ENCODE measurements around the gene NUCB1. TPM values are rescaled to one million over a fixed set of nuclear protein-coding genes. Genes with fewer than 3 reads are reported as not detected.

The NUCB1 gene
- total and polyA plus RNA-seq, 9 of the 15 experiments (the other 6 are each of a cell fraction or from before 2014, with no cell fraction given) = 3.1 to 153 (median 71.7) TPM

DNA sequence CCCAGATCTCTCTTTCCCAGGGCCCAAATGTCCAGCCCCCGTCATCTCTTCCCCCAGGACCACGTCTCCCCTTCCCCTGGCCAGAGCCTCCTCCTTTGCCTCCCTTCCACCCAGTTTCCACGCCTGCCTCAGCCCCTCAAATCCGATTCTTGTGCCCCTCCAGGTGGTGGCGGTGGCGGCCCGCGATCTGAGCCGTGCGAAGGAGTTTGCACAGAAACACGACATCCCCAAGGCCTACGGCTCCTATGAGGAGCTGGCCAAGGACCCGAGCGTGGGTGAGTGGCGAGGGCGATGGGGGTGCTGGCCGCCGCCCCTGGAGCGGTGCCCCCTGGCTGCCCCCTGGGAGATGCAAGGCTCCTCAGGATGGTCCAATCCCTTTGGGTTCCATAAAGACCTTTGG lies 34.7 kb downstream of the NUCB1 start (continued):
- TF ChIP-seq, protein P1, sequence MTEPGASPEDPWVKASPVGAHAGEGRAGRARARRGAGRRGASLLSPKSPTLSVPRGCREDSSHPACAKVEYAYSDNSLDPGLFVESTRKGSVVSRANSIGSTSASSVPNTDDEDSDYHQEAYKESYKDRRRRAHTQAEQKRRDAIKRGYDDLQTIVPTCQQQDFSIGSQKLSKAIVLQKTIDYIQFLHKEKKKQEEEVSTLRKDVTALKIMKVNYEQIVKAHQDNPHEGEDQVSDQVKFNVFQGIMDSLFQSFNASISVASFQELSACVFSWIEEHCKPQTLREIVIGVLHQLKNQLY (CRISPR knock-in tag; conservative IDR thresholded peaks at IDR 0.05) = no peak

DNA sequence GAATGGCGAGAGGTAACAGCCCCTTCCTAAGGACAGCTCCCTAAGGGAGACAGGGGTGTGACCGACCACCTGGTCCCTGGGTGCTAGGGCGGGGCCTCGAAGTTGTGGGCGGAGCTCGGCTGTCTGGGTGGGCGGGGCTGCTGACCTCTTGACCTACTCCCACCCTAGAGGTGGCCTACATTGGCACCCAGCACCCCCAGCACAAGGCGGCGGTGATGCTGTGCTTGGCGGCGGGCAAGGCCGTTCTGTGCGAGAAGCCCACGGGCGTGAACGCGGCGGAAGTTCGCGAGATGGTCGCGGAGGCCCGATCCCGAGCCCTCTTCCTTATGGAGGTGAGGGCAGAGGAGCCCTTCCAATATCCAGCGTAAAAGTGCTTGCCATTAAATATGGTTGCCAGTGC lies 35.8 kb downstream of the NUCB1 start:
- no peak overlapping the region for H3K4me3 ChIP-seq
- H3K79me2 ChIP-seq (ENCODE audit: control insufficient read depth, insufficient read depth, low read length) = no peaks in the 10 kb centered on the region; the same call in 2 of the 3 replicates
- no peak overlapping the region for H2AFZ ChIP-seq (ENCODE audit: low read depth, low read length)
- POLR2A ChIA-PET = interaction anchor here (0.9 to 1.6 kb wide), 3 partner anchors 11 to 440 kb away, joined by 3 to 4 read pairs (median 3); no protein-coding TSS in a partner anchor
- H3K4me1 ChIP-seq (replicated peaks in 1 of 2; ENCODE audit: control insufficient read depth in 2 of 2, insufficient read depth in 2 of 2, low read length in 2 of 2) = peaks cover 14 to 38% of the 10 kb centered on the region in 2 experiments; a peak in 4 of 5 replicates
- H3K9me3 ChIP-seq (replicated peaks; ENCODE audit: control insufficient read depth, insufficient read depth, low read depth, low read length) = no peaks in the 10 kb centered on the region
- no peak overlapping the region for H3K4me2 ChIP-seq (ENCODE audit: insufficient read depth, low read length)
- DNase-seq (ENCODE audit: extremely low read depth in 1 of 4, low spot score in 3 of 4) (peak in 1 of 4 experiments; percentile 48), FAIRE-seq (no peak), ATAC-seq (no peak)
- H4K20me1 ChIP-seq (replicated peaks; ENCODE audit: control insufficient read depth, insufficient read depth, low read length) = no peaks in the 10 kb centered on the region
- no peaks in the 10 kb centered on the region for H3K9me1 ChIP-seq (ENCODE audit: control insufficient read depth, insufficient read depth, low read length)
- in situ Hi-C loops (cut with MboI) = no loop called here
- TF ChIP-seq, protein P2, sequence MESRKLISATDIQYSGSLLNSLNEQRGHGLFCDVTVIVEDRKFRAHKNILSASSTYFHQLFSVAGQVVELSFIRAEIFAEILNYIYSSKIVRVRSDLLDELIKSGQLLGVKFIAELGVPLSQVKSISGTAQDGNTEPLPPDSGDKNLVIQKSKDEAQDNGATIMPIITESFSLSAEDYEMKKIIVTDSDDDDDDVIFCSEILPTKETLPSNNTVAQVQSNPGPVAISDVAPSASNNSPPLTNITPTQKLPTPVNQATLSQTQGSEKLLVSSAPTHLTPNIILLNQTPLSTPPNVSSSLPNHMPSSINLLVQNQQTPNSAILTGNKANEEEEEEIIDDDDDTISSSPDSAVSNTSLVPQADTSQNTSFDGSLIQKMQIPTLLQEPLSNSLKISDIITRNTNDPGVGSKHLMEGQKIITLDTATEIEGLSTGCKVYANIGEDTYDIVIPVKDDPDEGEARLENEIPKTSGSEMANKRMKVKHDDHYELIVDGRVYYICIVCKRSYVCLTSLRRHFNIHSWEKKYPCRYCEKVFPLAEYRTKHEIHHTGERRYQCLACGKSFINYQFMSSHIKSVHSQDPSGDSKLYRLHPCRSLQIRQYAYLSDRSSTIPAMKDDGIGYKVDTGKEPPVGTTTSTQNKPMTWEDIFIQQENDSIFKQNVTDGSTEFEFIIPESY (CRISPR knock-in tag; IDR thresholded peaks at IDR 0.05) = peak; percentile 83
- TF ChIP-seq, protein P3, sequence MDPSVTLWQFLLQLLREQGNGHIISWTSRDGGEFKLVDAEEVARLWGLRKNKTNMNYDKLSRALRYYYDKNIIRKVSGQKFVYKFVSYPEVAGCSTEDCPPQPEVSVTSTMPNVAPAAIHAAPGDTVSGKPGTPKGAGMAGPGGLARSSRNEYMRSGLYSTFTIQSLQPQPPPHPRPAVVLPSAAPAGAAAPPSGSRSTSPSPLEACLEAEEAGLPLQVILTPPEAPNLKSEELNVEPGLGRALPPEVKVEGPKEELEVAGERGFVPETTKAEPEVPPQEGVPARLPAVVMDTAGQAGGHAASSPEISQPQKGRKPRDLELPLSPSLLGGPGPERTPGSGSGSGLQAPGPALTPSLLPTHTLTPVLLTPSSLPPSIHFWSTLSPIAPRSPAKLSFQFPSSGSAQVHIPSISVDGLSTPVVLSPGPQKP (CRISPR knock-in tag; IDR thresholded peaks at IDR 0.05) = no peak
- TF ChIP-seq, protein P4, sequence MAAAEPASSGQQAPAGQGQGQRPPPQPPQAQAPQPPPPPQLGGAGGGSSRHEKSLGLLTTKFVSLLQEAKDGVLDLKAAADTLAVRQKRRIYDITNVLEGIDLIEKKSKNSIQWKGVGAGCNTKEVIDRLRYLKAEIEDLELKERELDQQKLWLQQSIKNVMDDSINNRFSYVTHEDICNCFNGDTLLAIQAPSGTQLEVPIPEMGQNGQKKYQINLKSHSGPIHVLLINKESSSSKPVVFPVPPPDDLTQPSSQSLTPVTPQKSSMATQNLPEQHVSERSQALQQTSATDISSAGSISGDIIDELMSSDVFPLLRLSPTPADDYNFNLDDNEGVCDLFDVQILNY (CRISPR knock-in tag; IDR thresholded peaks at IDR 0.05) = no peak
- TF ChIP-seq NONO (IDR thresholded peaks at IDR 0.05; ENCODE audit: low read depth in 2 of 2, low read length in 1 of 2) = no peak
- no peak overlapping the region for H3K27ac ChIP-seq (ENCODE audit: extremely low read depth, low read depth, low read length)
- no TSS peak for BruUV-seq (replicated peaks)
- WGBS (ENCODE audit: insufficient coverage, low coverage, missing lambda C conversion rate) = 98% methylated on average over 20 of the region's 25 CpGs
- no peaks in the 10 kb centered on the region for H3K36me3 ChIP-seq (ENCODE audit: control insufficient read depth, insufficient read depth, low read length)
- intact Hi-C loops (cut with micrococcal nuclease) = no loop called here
- H3K9ac ChIP-seq (ENCODE audit: insufficient read depth in 1 of 2, low read depth in 2 of 2, low read length in 2 of 2) = no peak overlapping the region
- CTCF ChIA-PET (ENCODE audit: low intra/inter-chr PET ratio) = no interaction called here
- H3K27me3 ChIP-seq (ENCODE audit: control insufficient read depth in 2 of 2, insufficient read depth in 2 of 2, low read length in 2 of 2) = no peaks in the 10 kb centered on the region
